Ishikawa (cell line): ENCODE results near the gene NDUFC1.

Experiments used
- CEBPB ChIP-seq: IDR thresholded peaks from 2 replicates; pipeline ENCODE4 v1.6.1; 2012
- CREB1 ChIP-seq: IDR thresholded peaks from 2 replicates; pipeline ENCODE4 v1.6.1; 2012; ENCODE audit warnings: low read depth
- EGR1 ChIP-seq: IDR thresholded peaks from 2 replicates; pipeline ENCODE4 v1.6.1; 2012
- EP300 ChIP-seq: IDR thresholded peaks from 2 replicates; pipeline ENCODE4 v1.6.1; 2012; ENCODE audit warnings: borderline replicate concordance
- FOXM1 ChIP-seq: IDR thresholded peaks from 2 replicates; pipeline ENCODE4 v1.6.1; 2012; ENCODE audit warnings: low read depth, borderline replicate concordance
- NFIC ChIP-seq: IDR thresholded peaks from 2 replicates; pipeline ENCODE4 v1.6.1; 2012
- RAD21 ChIP-seq: IDR thresholded peaks from 2 replicates; pipeline ENCODE4 v1.6.1; 2012; ENCODE audit warnings: low read depth
- TAF1 ChIP-seq: IDR thresholded peaks from 2 replicates; pipeline ENCODE4 v1.6.1; 2012; ENCODE audit warnings: low read depth, mild to moderate bottlenecking
- TCF12 ChIP-seq: IDR thresholded peaks from 2 replicates; pipeline ENCODE4 v1.6.1; 2012; ENCODE audit warnings: low read depth
- TEAD4 ChIP-seq: IDR thresholded peaks from 2 replicates; pipeline ENCODE4 v1.6.1; 2012
- YY1 ChIP-seq: IDR thresholded peaks from 2 replicates; pipeline ENCODE4 v1.6.1; 2012; ENCODE audit warnings: low read depth
- ZBTB7A ChIP-seq: IDR thresholded peaks from 2 replicates; pipeline ENCODE4 v1.6.1; 2012; ENCODE audit warnings: low read depth
- TF ChIP-seq, protein P1 (sequence below): IDR thresholded peaks from 2 replicates; pipeline ENCODE4 v1.6.1; 2012
- TF ChIP-seq, protein P2 (sequence below): IDR thresholded peaks from 2 replicates; pipeline ENCODE4 v1.6.1; 2012; ENCODE audit warnings: low read depth, mild to moderate bottlenecking
- TF ChIP-seq, protein P3 (sequence below): IDR thresholded peaks from 2 replicates; pipeline ENCODE4 v1.6.1; 2012

NDUFC1 gene

DNA sequence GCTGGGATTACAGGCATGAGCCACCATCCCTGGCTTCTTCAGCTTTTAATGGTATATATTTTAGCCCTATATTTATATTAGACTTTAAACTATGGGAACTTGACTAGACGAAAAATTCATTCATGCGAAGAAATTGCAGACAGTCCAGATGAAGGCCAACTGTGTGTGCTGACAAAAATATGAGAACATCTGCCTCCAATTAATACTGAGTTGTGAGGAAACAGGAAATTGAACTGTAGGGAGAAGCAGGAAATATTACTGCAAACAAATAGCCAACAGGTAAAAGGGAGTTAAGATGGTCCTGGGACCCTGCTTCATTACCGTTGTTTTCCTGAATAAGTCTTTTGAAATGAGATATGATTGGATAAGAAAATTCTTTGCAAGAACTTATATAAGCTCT lies 48.6 kb downstream of the NDUFC1 start:
- TF ChIP-seq EP300 (no peak), TAF1 (no peak), FOXM1 (no peak), YY1 (no peak), EGR1 (no peak), TCF12 (no peak), CREB1 (no peak), NFIC (no peak), CEBPB (no peak), RAD21 (no peak), TEAD4 (no peak), ZBTB7A (no peak)
- TF ChIP-seq, protein P1, sequence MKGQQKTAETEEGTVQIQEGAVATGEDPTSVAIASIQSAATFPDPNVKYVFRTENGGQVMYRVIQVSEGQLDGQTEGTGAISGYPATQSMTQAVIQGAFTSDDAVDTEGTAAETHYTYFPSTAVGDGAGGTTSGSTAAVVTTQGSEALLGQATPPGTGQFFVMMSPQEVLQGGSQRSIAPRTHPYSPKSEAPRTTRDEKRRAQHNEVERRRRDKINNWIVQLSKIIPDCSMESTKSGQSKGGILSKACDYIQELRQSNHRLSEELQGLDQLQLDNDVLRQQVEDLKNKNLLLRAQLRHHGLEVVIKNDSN = no peak
- TF ChIP-seq, protein P2, sequence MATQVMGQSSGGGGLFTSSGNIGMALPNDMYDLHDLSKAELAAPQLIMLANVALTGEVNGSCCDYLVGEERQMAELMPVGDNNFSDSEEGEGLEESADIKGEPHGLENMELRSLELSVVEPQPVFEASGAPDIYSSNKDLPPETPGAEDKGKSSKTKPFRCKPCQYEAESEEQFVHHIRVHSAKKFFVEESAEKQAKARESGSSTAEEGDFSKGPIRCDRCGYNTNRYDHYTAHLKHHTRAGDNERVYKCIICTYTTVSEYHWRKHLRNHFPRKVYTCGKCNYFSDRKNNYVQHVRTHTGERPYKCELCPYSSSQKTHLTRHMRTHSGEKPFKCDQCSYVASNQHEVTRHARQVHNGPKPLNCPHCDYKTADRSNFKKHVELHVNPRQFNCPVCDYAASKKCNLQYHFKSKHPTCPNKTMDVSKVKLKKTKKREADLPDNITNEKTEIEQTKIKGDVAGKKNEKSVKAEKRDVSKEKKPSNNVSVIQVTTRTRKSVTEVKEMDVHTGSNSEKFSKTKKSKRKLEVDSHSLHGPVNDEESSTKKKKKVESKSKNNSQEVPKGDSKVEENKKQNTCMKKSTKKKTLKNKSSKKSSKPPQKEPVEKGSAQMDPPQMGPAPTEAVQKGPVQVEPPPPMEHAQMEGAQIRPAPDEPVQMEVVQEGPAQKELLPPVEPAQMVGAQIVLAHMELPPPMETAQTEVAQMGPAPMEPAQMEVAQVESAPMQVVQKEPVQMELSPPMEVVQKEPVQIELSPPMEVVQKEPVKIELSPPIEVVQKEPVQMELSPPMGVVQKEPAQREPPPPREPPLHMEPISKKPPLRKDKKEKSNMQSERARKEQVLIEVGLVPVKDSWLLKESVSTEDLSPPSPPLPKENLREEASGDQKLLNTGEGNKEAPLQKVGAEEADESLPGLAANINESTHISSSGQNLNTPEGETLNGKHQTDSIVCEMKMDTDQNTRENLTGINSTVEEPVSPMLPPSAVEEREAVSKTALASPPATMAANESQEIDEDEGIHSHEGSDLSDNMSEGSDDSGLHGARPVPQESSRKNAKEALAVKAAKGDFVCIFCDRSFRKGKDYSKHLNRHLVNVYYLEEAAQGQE = no peak
- TF ChIP-seq, protein P3, sequence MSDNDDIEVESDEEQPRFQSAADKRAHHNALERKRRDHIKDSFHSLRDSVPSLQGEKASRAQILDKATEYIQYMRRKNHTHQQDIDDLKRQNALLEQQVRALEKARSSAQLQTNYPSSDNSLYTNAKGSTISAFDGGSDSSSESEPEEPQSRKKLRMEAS = no peak

DNA sequence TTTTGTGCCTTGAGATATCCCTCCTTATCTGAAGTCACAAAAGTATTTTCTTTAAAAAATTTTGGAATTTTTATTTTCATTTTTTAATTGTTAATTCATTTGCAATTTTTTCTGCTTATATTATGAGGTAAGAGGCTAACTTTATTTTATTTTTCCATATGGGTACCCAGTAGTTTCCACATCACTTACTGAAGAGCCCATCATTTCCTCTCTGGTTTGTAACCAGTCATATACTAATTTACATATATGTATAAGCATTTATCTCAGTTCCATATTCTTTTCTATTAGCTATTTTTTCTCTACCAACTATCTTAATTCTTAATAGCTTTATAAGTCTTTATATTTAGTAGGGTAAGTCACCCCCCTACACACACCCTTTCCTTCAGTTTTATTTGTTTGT lies 49.2 kb downstream of the NDUFC1 start:
- TF ChIP-seq, protein P2 = no peak
- TF ChIP-seq, protein P1 = no peak
- TF ChIP-seq CREB1 (no peak), YY1 (no peak), CEBPB (no peak), TAF1 (no peak), TCF12 (no peak), FOXM1 (no peak), NFIC (no peak)
- TF ChIP-seq, protein P3 = no peak

DNA sequence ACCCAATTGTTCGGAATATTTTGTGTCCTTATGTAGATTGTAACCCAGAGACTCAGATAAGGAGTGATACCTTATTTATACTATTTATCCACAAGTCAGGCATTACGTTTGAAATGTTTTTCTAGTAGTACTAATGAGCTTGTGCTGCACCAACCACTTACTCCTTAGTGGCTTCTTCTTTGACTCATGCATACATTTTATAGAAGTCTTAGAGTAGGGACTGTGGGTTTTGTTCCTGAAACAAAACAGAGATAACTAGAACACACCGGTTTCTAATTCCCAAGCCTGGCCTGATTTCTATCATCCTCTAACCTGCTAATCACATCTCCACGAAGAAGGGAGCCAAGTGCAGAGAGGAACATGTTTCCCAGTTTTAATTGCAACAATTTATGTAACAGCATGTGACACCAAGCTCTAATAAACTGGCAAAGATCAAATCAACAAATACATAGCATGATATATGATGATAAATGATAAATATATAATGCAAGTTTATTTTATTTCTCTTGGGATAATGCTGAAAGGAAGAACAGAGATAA lies 54.5 kb downstream of the NDUFC1 start:
- TF ChIP-seq, protein P2 = no peak
- TF ChIP-seq, protein P3 = no peak
- TF ChIP-seq, protein P1 = no peak
- TF ChIP-seq FOXM1 (no peak), CEBPB (no peak), EGR1 (no peak), NFIC (no peak), TCF12 (no peak), EP300 (no peak), YY1 (no peak), CREB1 (no peak), TAF1 (no peak), RAD21 (no peak), ZBTB7A (no peak), TEAD4 (no peak)

DNA sequence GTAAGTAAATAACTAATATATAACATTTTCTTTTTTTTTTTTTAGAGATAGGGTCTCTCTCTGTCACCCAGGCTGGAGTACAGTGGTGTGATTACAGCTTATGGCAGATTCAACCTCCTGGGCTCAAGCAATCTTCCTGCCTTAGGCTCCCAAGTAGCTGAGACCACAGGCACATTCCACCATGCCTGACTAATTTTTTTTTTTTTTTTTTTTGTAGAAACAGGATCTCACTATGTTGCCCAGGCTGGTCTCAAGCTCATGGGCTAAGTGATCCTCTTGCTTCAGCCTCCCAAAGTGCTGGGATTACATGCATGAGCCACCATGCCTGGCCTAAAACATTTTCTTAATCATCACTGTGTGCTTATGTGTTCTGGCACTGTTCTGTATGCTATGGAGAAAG lies 55.0 kb downstream of the NDUFC1 start:
- no peak for TF ChIP-seq CREB1
